Mesenchymal stem cell (in vitro differentiated cells and primary cell): ENCODE data around the gene C16orf74.

Source experiments
- DNase-seq: peaks from one replicate; pipeline ENCODE4 v3.0.0-alpha.2; 2013
- H2AFZ ChIP-seq: one replicate; pipeline ENCODE4 v1.6.1; 2013; ENCODE audit warnings: low read depth, mild to moderate bottlenecking, control low read depth, inconsistent platforms, low read length, moderate library complexity
- H2AK5ac ChIP-seq: 2 replicates; pipeline ENCODE4 v1.6.1; 2013; ENCODE audit warnings: low read length, moderate library complexity, mild to moderate bottlenecking, inconsistent platforms; ENCODE audit not compliant: severe bottlenecking
- H2BK120ac ChIP-seq: one replicate; pipeline ENCODE4 v1.6.1; 2013; ENCODE audit warnings: low read depth, mild to moderate bottlenecking, inconsistent platforms, low read length, moderate library complexity
- H2BK12ac ChIP-seq, 2 experiments: one replicate each; pipeline ENCODE4 v1.6.1; 2013; ENCODE audit warnings: inconsistent platforms in 2 of 2, low read length in 2 of 2, mild to moderate bottlenecking in 2 of 2, moderate library complexity in 2 of 2, control low read depth in 1 of 2
- H2BK15ac ChIP-seq: one replicate; pipeline ENCODE4 v1.6.1; 2013; ENCODE audit warnings: mild to moderate bottlenecking, low read depth, inconsistent platforms; ENCODE audit not compliant: poor library complexity, severe bottlenecking
- H2BK5ac ChIP-seq: 2 replicates; pipeline ENCODE4 v1.6.1; 2013; ENCODE audit warnings: low read depth, mild to moderate bottlenecking, low read length, control low read depth, inconsistent platforms; ENCODE audit not compliant: poor library complexity, severe bottlenecking
- H3K14ac ChIP-seq, 2 experiments: one replicate each; pipeline ENCODE4 v1.6.1; 2013; ENCODE audit warnings: inconsistent platforms in 2 of 2, low read length in 2 of 2, control low read depth in 1 of 2, mild to moderate bottlenecking in 1 of 2, moderate library complexity in 1 of 2
- H3K18ac ChIP-seq, 2 experiments: one replicate each; pipeline ENCODE4 v1.6.1; 2013; ENCODE audit warnings: inconsistent platforms in 2 of 2, low read length in 2 of 2, control low read depth in 1 of 2, low read depth in 1 of 2, mild to moderate bottlenecking in 1 of 2
- H3K23ac ChIP-seq, 2 experiments: one replicate each; pipeline ENCODE4 v1.6.1; 2013; ENCODE audit warnings: inconsistent platforms in 2 of 2, low read length in 2 of 2, mild to moderate bottlenecking in 2 of 2, moderate library complexity in 2 of 2, control low read depth in 1 of 2
- H3K27ac ChIP-seq: 2 replicates; pipeline ENCODE4 v1.5.1; 2013; ENCODE audit warnings: mild to moderate bottlenecking, moderate library complexity, low read length, control low read depth, inconsistent platforms; ENCODE audit not compliant: poor library complexity, severe bottlenecking
- H3K27me3 ChIP-seq, 2 experiments: 2 replicates each; pipeline versions ENCODE4 v1.6.1 to v1.7.0; 2013; ENCODE audit warnings: low read length in 2 of 2, mild to moderate bottlenecking in 2 of 2, moderate library complexity in 2 of 2, control low read depth in 1 of 2, inconsistent platforms in 1 of 2; ENCODE audit not compliant: control insufficient read depth in 1 of 2, insufficient read depth in 1 of 2
- H3K36me3 ChIP-seq, 2 experiments: 2 replicates each; pipeline versions ENCODE4 v1.6.1 to v1.7.0; 2013; ENCODE audit warnings: low read length in 2 of 2, control low read depth in 1 of 2, inconsistent platforms in 1 of 2, low read depth in 1 of 2, mild to moderate bottlenecking in 1 of 2; ENCODE audit not compliant: insufficient read depth in 2 of 2, control insufficient read depth in 1 of 2
- H3K4ac ChIP-seq, 2 experiments: one replicate each; pipeline ENCODE4 v1.6.1; 2013; ENCODE audit warnings: inconsistent platforms in 2 of 2, low read length in 2 of 2, mild to moderate bottlenecking in 2 of 2, moderate library complexity in 2 of 2, control low read depth in 1 of 2, low read depth in 1 of 2
- H3K4me1 ChIP-seq: 2 replicates; pipeline ENCODE4 v1.6.1; 2013; ENCODE audit warnings: low read depth, low read length, control low read depth; ENCODE audit not compliant: control insufficient read depth, insufficient read depth
- H3K4me2 ChIP-seq: 2 replicates; pipeline ENCODE4 v1.6.1; 2013; ENCODE audit warnings: low read length, mild to moderate bottlenecking, inconsistent platforms; ENCODE audit not compliant: poor library complexity, severe bottlenecking
- H3K4me3 ChIP-seq, 2 experiments: 2 replicates each; pipeline versions ENCODE4 v1.5.1 to v1.7.0; 2013; ENCODE audit warnings: low read length in 2 of 2, mild to moderate bottlenecking in 2 of 2, control low read depth in 1 of 2, low read depth in 1 of 2; ENCODE audit not compliant: insufficient read depth in 1 of 2
- H3K79me1 ChIP-seq: replicated peaks from 2 replicates; pipeline ENCODE4 v1.6.1; 2013; ENCODE audit warnings: mild to moderate bottlenecking, control low read depth, low read length, inconsistent platforms; ENCODE audit not compliant: poor library complexity, severe bottlenecking
- H3K9ac ChIP-seq: 2 replicates; pipeline ENCODE4 v1.7.0; 2013; ENCODE audit warnings: mild to moderate bottlenecking, low read length, moderate library complexity
- H3K9me3 ChIP-seq: 2 replicates; pipeline ENCODE4 v1.7.0; 2013; ENCODE audit warnings: mild to moderate bottlenecking, low read length; ENCODE audit not compliant: control insufficient read depth
- H4K8ac ChIP-seq: one replicate; pipeline ENCODE4 v1.6.1; 2013; ENCODE audit warnings: inconsistent platforms, mild to moderate bottlenecking, low read length, moderate library complexity
- H4K91ac ChIP-seq: one replicate; pipeline ENCODE4 v1.6.1; 2013; ENCODE audit warnings: mild to moderate bottlenecking, low read length, inconsistent platforms
- WGBS: methylation state at CpG from one replicate; pipeline ENCODE4 v1.1.7; 2013; ENCODE audit warnings: mixed read lengths; 5-methylcytosine and 5-hydroxymethylcytosine counted together

The C16orf74 gene

GRCh38 chr16:85681255-85681654 is 69.6 kb downstream of the C16orf74 start:
- Histone ChIP-seq H3K4me3 (no peak overlapping the region), H3K27me3 (no peaks in the 10 kb centered on the region), H3K4me1 (no peaks in the 10 kb centered on the region), H2BK120ac (no peak overlapping the region), H3K23ac (no peak overlapping the region), H2BK15ac (no peak overlapping the region), H3K36me3 (peaks cover 31 to 49% of the 10 kb centered on the region in 2 experiments), H3K4me2 (no peak overlapping the region), H4K91ac (no peak overlapping the region), H3K9me3 (no peaks in the 10 kb centered on the region), H4K8ac (no peak overlapping the region), H3K27ac (no peak overlapping the region), H2BK12ac (no peak overlapping the region), H3K9ac (no peak overlapping the region), H3K4ac (no peak overlapping the region), H2AFZ (no peak overlapping the region), H3K18ac (no peak overlapping the region), H2BK5ac (no peak overlapping the region), H3K79me1 (peaks cover 6% of the 10 kb centered on the region), H2AK5ac (no peak overlapping the region), H3K14ac (no peak overlapping the region)
- WGBS = 99% methylated on average over 7 of the region's 8 CpGs
- no peak for DNase-seq

DNA sequence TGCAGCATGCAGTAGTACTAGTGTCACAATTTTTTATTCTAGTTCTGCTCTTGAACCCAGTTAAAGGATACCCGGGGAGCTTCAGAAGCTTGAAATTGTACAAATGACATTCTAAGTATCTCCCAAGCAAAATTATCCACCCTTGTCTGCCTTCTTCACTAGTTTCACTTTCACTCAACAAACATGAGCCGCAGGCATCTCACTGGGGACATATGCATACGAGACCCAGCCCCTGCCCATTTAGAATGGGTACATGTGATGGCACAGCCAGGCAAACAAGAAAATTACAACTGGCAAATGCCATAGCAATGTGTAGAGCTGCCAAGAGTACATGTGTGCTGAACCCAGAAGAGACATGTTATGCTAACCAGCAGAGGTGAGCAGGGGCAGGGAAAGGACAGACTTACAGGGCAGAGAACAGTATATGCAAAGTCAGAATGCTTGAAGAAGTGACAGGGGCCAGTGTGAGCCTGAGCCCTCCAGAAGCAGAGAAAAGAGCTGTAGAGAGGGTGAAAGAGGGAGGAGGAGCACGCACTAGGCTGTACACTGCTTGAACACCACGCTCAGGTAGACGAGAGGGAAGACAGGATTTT is 70.4 kb downstream of the C16orf74 start:
- Histone ChIP-seq H2BK5ac (no peak overlapping the region), H4K8ac (no peak overlapping the region), H3K79me1 (peaks cover 9% of the 10 kb centered on the region), H3K23ac (no peak overlapping the region), H3K4me3 (no peak overlapping the region), H3K18ac (no peak overlapping the region), H2BK15ac (no peak overlapping the region), H3K4me2 (no peak overlapping the region), H3K36me3 (peaks cover 31 to 54% of the 10 kb centered on the region in 2 experiments), H3K14ac (no peak overlapping the region), H2AK5ac (no peak overlapping the region), H3K27ac (no peak overlapping the region), H3K9me3 (no peaks in the 10 kb centered on the region), H3K9ac (no peak overlapping the region), H3K27me3 (no peaks in the 10 kb centered on the region), H3K4ac (no peak overlapping the region), H2AFZ (no peak overlapping the region), H2BK120ac (no peak overlapping the region), H3K4me1 (no peaks in the 10 kb centered on the region), H2BK12ac (peak overlapping the region in 1 of 2 experiments; percentile 1), H4K91ac (no peak overlapping the region)
- WGBS = 97% methylated on average over 6 of the region's 6 CpGs
- no peak for DNase-seq

GRCh38 chr16:85679870-85680269 is 71.0 kb downstream of the C16orf74 start:
- H2AFZ ChIP-seq = no peak overlapping the region
- no peak overlapping the region for H3K4me2 ChIP-seq
- H3K14ac ChIP-seq = peak overlapping the region in 1 of 2 experiments; percentile 88
- 94% methylated on average over 6 of the region's 6 CpGs for WGBS
- no peak overlapping the region for H3K4me3 ChIP-seq
- H2AK5ac ChIP-seq = no peak overlapping the region
- peaks cover 31 to 60% of the 10 kb centered on the region in 2 experiments for H3K36me3 ChIP-seq
- H3K9ac ChIP-seq = no peak overlapping the region
- H2BK5ac ChIP-seq = no peak overlapping the region
- no peak overlapping the region for H2BK12ac ChIP-seq
- H2BK120ac ChIP-seq = no peak overlapping the region
- peaks cover 9% of the 10 kb centered on the region for H3K79me1 ChIP-seq
- H3K27ac ChIP-seq = no peak overlapping the region
- H4K91ac ChIP-seq = peak overlapping the region; percentile 45
- no peak overlapping the region for H3K4ac ChIP-seq
- no peak overlapping the region for H3K23ac ChIP-seq
- no peaks in the 10 kb centered on the region for H3K4me1 ChIP-seq
- no peak overlapping the region for H3K18ac ChIP-seq
- no peaks in the 10 kb centered on the region for H3K27me3 ChIP-seq
- DNase-seq = no peak
- H3K9me3 ChIP-seq = no peaks in the 10 kb centered on the region
- H2BK15ac ChIP-seq = no peak overlapping the region
- peak overlapping the region; percentile 19 for H4K8ac ChIP-seq

DNA sequence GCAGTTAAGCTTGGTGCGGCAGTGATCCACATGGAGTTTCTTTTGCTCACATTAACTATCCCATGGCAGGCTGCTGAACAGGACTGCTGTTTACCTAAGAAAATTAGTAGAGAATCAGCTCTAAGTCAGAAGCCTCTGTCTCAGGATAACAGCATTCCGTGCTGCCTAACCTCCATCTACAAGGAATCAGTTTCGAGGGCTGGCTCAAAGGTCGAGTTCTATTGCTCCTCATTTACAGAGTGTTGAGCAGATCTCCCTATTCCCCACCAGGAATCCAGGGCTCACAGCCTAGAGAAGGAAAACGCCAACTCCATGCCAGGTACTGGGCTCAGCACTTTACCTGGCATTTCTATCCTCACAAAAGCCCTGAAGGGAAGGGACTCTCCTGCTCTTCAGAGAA is 72.1 kb downstream of the C16orf74 start:
- Histone ChIP-seq H3K9ac (no peak overlapping the region), H3K79me1 (peaks cover 9% of the 10 kb centered on the region), H3K9me3 (no peaks in the 10 kb centered on the region), H2AFZ (no peak overlapping the region), H2BK120ac (no peak overlapping the region), H3K4me2 (no peak overlapping the region), H4K8ac (no peak overlapping the region), H4K91ac (no peak overlapping the region), H2BK12ac (no peak overlapping the region), H3K14ac (no peak overlapping the region), H3K36me3 (peaks cover 39 to 70% of the 10 kb centered on the region in 2 experiments), H2AK5ac (no peak overlapping the region), H3K18ac (no peak overlapping the region), H2BK5ac (no peak overlapping the region), H3K4me3 (no peak overlapping the region), H3K4me1 (peaks cover 3% of the 10 kb centered on the region), H3K23ac (no peak overlapping the region), H3K4ac (no peak overlapping the region), H3K27me3 (no peaks in the 10 kb centered on the region), H2BK15ac (no peak overlapping the region), H3K27ac (no peak overlapping the region)
- 96% methylated on average over 5 of the region's 5 CpGs for WGBS
- no peak for DNase-seq
